ENCODE measurements around the gene C1QTNF12.

Gene C1QTNF12

GRCh38 chr1:1226566-1227362 lies 19.8 kb downstream of the C1QTNF12 start:
- DNase-seq, result no peak

- no peak for DNase-seq
These were observed 20.6 kb downstream of the C1QTNF12 start for GRCh38 chr1:1225913-1226312.

GRCh38 chr1:1225238-1225845 lies 21.2 kb downstream of the C1QTNF12 start:
- DNase-seq, result no peak

GRCh38 chr1:1223891-1224290 lies 22.6 kb downstream of the C1QTNF12 start:
- DNase-seq, result no peak

- no peak for DNase-seq
These were observed 23.2 kb downstream of the C1QTNF12 start for GRCh38 chr1:1223321-1223720.

GRCh38 chr1:1222575-1223225 lies 23.8 kb downstream of the C1QTNF12 start:
- no peak for DNase-seq

GRCh38 chr1:1221887-1222574 lies 24.5 kb downstream of the C1QTNF12 start:
- DNase-seq, result no peak

- DNase-seq, result no peak
These were observed 26.3 kb downstream of the C1QTNF12 start for GRCh38 chr1:1220197-1220596.

- no peak for DNase-seq
These were observed 27.2 kb downstream of the C1QTNF12 start for GRCh38 chr1:1219341-1219740.

GRCh38 chr1:1218524-1219200 lies 27.9 kb downstream of the C1QTNF12 start:
- DNase-seq, result no peak

- DNase-seq, result no peak
These were observed 28.6 kb downstream of the C1QTNF12 start for GRCh38 chr1:1217621-1218523.

- no peak for DNase-seq
These were observed 29.5 kb downstream of the C1QTNF12 start for GRCh38 chr1:1216770-1217620.

- no peak for DNase-seq
These were observed 30.5 kb downstream of the C1QTNF12 start for GRCh38 chr1:1215881-1216605.

- DNase-seq, result no peak
These were observed 31.3 kb downstream of the C1QTNF12 start for GRCh38 chr1:1215080-1215676.

- no peak for DNase-seq
These were observed 32.9 kb downstream of the C1QTNF12 start, which contains the start of gene TNFRSF4 for GRCh38 chr1:1213345-1214265. TNFRSF4 (minus strand) TSS chr1:1214153; CDS start chr1:1214127, 26 bp downstream.

GRCh38 chr1:1212780-1213344 lies 33.7 kb downstream of the C1QTNF12 start:
- DNase-seq, result no peak

- no peak for DNase-seq
These were observed 34.7 kb downstream of the C1QTNF12 start for GRCh38 chr1:1211541-1212441.
